GM21423 (cell line): ENCODE data around the gene GH2.
"Not testable (repeated sequence)": the region's sequence is repeated elsewhere in the genome, so short reads cannot be mapped to it uniquely, and the experiment has no call there.

Experiments
- ATAC-seq: cut with Tn5 transposase; IDR thresholded peaks from one replicate; pipeline ENCODE4 v1.9.1; 2021; ENCODE audit warnings: mild to moderate bottlenecking, moderate library complexity; ENCODE audit not compliant: unreplicated experiment

GH2 gene

DNA sequence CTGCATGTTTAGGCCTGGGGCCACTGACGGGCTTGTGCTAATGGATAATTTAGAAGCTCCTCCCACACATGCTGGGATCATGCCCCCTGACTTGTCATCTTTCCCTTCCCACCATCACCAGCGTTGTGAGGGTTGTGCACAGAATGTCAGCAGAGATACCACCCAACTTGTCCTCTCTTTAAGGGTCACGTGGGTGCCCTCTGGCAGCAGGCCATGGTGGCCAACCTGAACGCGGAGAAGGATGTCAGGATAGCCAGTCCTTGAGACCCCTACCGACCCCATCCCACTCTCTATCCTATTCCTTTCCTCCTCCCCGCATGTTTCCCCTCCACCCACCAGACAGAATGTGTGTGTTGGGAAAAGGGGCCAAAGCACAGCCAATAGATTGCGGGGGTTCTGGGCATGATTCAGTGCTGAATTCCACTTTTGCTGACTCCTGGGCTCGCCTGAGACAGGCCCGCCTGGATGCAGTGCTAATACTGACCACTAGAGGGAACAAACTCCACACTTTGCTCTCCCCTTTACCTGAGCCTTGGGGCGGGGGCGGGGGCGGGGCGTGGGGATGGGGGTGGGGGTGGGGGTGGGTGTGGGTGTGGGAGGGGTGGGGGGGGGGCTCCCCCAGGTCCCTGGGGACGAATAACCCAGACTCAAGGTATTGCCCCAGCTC, at the start of gene GH2:
Gene GH2, minus strand, starts transcription at position 10 of the 667 bp plus-strand sequence. CDS start 143 bp downstream, outside the sequence.
- ATAC-seq: no peak

DNA sequence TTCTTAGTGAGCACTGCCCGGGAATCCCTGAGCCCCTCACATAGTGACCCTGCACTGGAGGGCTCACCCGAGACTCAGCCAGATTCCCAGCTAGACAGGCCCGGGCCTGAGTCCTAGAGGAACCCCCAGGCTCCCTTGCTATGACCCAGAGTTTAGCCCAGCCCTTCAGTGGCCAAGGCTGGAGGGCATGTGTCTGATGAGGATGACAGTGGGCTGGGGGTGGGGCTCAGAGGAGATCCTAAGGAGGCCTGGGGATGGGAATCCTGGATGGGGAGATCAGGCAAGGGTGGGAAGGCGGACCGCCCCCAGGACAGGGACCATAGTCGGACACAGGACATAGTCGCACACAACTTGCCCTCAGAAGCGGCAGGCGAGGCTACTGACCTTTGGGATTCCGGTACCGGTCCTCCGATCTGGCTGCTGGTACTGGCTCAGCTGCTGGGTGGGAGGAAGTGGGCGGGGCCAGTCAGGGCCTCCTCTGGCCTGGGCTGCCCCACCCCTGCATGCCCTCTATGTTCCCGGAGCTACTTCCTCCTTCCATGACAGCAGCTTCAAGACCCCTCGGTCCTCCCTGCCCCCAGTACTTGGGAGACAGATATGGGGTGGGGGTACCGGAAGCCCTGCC, 49.3 kb upstream of the GH2 start:
- ATAC-seq: peak; percentile 37

GRCh38 chr17:63929860-63930766, 48.4 kb upstream of the GH2 start:
- ATAC-seq: no peak

DNA sequence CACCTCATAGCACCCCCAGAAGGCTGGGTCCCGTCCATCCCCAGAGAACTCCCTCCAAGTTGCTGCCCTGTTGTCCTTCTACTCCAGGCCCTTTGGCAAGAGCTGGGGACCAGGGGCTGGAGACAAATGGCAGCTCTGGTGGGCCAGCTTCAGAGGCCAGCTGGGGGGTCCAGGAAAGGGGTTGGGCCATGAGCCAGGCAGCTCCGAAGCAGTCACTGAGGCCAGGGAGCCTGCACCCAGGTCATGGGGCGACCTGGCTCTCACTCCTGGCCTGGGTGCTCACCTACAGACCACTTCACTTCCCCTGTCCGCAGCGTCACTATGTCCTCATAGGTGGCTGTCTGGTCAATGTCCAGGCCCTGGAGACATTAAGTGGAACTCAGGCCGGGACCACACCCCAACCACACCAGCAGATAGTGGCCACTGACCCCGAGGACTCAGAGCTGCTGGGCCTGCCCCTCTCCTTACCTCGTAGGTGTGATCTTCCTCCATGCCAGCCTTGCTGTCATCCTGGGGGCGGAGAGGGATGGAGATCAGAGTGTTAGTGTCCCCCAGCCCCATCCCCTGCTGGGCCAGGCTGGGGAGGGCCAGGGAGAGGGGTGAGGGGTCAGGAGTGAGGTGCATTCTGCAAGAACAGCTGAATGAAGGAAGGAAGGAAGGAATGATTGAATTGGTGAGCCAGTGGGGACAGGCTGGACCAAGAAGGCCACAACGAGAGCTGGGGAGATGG, 47.4 kb upstream of the GH2 start:
- no peak for ATAC-seq

DNA sequence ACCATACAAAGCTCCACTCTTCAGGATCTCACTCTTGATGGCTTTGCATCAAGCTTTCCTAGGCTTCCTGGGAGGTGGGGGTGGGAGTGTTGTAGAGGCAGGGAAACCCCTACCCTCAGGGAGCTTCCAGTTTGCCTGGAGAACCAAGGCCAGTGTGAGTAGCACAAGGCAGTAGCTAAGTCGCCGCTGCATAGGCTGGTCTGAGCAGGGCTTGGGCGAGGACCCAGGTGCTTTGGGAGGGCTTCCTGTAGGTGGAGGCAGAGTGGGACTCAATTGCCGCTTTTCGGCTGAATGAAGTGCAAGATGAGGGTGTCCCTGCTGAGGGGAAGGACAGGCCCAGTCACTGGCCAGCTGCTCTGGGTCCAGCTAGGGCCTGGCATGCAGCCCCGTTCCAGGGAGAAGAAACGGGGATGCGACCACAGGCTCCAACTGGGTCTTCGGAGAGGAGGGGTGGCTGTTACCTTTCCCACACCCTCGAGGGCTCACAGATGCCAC, 46.5 kb upstream of the GH2 start:
- ATAC-seq: no peak

GRCh38 chr17:63927464-63928171, 45.9 kb upstream of the GH2 start:
- ATAC-seq: no peak

DNA sequence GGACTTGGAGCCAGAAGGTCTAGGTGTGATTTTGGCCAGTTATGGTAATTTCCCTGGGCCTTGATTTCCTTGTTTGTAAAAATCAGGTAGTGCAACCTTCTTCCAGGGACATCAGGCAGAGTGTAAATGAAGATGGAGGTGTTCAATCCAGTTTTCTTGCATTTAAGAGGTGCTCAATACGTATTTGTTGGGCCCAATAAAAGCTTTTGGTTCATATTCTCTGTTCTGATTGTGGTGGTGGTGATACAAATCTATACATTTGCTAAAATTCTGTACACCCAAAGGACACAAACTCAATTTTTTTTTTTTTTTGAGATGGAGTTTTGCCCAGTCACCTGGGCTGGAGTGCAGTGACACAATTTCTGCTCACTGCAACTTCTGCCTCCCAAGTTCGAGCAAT, 44.4 kb upstream of the GH2 start:
- ATAC-seq: no peak

GRCh38 chr17:63925615-63926014, 43.9 kb upstream of the GH2 start:
- ATAC-seq: no peak

- ATAC-seq: peak; percentile 46
Observed at GRCh38 chr17:63922402-63922801, 40.7 kb upstream of the GH2 start.

- ATAC-seq: not testable (repeated sequence)
Observed at GRCh38 chr17:63920779-63921178, 39.0 kb upstream of the GH2 start.

GRCh38 chr17:63920050-63920449, 38.3 kb upstream of the GH2 start:
- not testable (repeated sequence) for ATAC-seq

DNA sequence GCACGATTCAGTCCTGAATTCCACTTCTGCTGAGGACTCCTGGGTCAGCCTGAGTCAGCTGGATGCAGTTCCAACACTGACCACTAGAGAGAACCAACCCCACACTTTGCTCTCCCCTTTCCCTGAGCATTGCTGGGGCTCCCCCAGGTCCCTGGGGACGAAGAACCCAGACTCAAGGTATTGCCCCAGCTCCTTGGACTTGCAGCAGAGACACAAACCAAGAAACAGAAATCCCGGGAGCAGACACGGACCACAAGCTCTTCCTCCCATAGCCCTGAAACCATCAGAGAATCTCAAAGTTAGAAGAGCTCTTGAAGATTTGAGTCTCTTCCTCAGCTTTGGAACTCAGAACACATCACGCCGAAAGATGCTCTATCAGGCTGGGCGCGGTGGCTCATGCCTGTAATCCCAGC, 37.6 kb upstream of the GH2 start:
- no peak for ATAC-seq

- not testable (repeated sequence) for ATAC-seq
Observed at GRCh38 chr17:63918789-63919305, 37.1 kb upstream of the GH2 start, which contains the start of gene GH1. Gene GH1, minus strand, starts transcription at chr17:63918839. Its CDS starts 63 bp downstream, at chr17:63918776.

GRCh38 chr17:63918305-63918704, 36.6 kb upstream of the GH2 start:
- no peak for ATAC-seq

- no peak for ATAC-seq
Observed at GRCh38 chr17:63917646-63918045, 35.9 kb upstream of the GH2 start.

- not testable (repeated sequence) for ATAC-seq
Observed at GRCh38 chr17:63917206-63917605, 35.5 kb upstream of the GH2 start.

DNA sequence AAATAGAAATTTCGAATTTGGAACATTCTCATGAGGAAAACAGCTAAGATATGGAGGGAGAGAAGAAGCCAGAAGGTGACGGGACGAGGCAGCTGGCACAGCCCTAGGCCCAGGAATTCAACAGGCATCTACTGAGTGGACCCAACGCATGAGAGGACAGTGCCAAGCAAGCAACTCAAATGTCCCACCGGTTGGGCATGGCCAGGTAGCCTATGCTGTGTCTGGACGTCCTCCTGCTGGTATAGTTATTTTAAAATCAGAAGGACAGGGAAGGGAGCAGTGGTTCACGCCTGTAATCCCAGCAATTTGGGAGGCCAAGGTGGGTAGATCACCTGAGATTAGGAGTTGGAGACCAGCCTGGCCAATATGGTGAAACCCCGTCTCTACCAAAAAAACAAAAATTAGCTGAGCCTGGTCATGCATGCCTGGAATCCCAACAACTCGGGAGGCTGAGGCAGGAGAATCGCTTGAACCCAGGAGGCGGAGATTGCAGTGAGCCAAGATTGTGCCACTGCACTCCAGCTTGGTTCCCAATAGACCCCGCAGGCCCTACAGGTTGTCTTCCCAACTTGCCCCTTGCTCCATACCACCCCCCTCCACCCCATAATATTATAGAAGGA, 34.9 kb upstream of the GH2 start:
- ATAC-seq: no peak

GRCh38 chr17:63915753-63916152, 34.0 kb upstream of the GH2 start:
- ATAC-seq: not testable (repeated sequence)

- no peak for ATAC-seq
Observed at GRCh38 chr17:63914471-63914870, 32.7 kb upstream of the GH2 start.
